Nephron progenitor cell (in vitro differentiated cells): ENCODE results near the gene CTNNA3.

Experiments
- DNase-seq: peaks from one replicate; pipeline ENCODE4 v3.0.0; 2021
- H3K27ac Mint-ChIP-seq: 2 replicates; pipeline ENCODE4 v1.8.0; 2021; ENCODE audit warnings: mild to moderate bottlenecking, moderate library complexity, mixed read lengths
- H3K27me3 Mint-ChIP-seq: 2 replicates; pipeline ENCODE4 v1.8.0; 2021; ENCODE audit warnings: mild to moderate bottlenecking, low read depth, mixed read lengths; ENCODE audit not compliant: poor library complexity
- H3K36me3 Mint-ChIP-seq: 2 replicates; pipeline ENCODE4 v1.8.0; 2021; ENCODE audit warnings: low read depth, mixed read lengths
- H3K4me1 Mint-ChIP-seq: 2 replicates; pipeline ENCODE4 v1.8.0; 2021; ENCODE audit warnings: mixed read lengths
- H3K4me3 Mint-ChIP-seq: 2 replicates; pipeline ENCODE4 v1.8.0; 2021; ENCODE audit warnings: mild to moderate bottlenecking, moderate library complexity, mixed read lengths
- H3K9me3 Mint-ChIP-seq: 2 replicates; pipeline ENCODE4 v1.8.0; 2021; ENCODE audit warnings: mild to moderate bottlenecking, moderate library complexity, mixed read lengths
- TF ChIP-seq, protein P1 (sequence below): fragments of 200-600 bp; sonication (generic); IDR thresholded peaks from 2 replicates; pipeline ENCODE4 v1.5.0; 2021; ENCODE audit warnings: antibody characterized with exemption

CTNNA3 gene

DNA sequence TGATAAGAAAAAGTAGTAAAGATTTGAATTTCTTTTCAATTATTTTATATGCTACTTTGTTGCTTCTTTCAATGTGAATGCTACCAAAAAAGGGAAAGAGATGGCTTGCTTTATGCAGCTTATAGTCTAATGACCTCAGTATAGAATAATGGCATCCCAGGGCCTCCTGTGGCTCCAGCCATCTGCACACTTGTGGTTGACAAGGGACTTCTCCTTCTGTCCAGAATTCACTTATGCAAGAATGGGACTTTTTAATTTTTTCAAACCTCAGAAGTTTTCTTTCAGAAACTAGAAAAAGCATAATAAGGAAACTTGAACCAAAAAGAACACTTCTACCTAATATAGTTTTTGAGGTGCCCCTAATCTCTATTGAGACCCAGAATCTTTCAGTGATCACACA lies 310.9 kb downstream of the CTNNA3 start:
- Mint-ChIP-seq H3K27me3 (no peaks in the 10 kb centered on the region), H3K9me3 (peaks cover 8% of the 10 kb centered on the region), H3K4me3 (no peak overlapping the region), H3K27ac (no peak overlapping the region), H3K36me3 (no peaks in the 10 kb centered on the region), H3K4me1 (peaks cover 26% of the 10 kb centered on the region)
- TF ChIP-seq, protein P1, sequence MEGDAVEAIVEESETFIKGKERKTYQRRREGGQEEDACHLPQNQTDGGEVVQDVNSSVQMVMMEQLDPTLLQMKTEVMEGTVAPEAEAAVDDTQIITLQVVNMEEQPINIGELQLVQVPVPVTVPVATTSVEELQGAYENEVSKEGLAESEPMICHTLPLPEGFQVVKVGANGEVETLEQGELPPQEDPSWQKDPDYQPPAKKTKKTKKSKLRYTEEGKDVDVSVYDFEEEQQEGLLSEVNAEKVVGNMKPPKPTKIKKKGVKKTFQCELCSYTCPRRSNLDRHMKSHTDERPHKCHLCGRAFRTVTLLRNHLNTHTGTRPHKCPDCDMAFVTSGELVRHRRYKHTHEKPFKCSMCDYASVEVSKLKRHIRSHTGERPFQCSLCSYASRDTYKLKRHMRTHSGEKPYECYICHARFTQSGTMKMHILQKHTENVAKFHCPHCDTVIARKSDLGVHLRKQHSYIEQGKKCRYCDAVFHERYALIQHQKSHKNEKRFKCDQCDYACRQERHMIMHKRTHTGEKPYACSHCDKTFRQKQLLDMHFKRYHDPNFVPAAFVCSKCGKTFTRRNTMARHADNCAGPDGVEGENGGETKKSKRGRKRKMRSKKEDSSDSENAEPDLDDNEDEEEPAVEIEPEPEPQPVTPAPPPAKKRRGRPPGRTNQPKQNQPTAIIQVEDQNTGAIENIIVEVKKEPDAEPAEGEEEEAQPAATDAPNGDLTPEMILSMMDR = no peak
- no peak for DNase-seq

DNA sequence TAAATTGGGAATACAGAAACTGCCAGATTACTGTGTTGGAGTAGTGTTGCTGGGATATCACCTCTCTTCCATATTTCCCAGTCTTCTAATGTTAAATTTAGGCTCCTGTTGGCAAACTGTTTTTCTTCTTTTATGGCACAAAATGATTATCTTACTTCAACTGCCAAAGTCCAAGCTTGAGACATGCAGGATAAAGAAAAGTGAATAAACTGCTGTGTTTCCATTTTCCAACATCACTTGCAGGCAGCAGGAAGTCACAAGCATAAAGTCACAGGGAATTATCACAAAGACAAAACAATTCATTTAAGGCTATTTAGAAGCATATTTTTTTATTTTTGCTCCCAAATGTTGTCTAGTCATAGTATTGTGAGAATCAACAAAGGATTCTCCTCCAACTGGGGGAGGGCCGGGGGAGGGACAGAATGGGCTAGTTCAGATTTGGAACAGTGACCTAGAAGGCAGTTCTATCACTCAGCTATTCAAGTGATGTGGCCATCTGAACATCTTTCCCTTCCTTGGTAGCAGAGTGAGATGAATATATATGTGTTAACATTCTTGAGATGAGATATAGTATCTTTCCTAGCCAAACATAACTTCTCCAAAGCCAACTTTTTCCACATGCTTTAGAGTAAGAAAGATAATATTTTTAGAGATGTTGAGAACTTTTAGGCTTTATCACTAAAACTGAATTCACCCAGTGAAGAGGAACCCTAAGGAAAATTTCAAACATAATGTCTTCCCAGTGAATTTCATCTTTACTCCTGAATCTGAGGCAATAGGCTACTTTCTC lies 364.7 kb downstream of the CTNNA3 start:
- Mint-ChIP-seq H3K27ac (no peak overlapping the region), H3K9me3 (peaks cover 6% of the 10 kb centered on the region), H3K4me1 (no peaks in the 10 kb centered on the region), H3K36me3 (no peaks in the 10 kb centered on the region), H3K4me3 (no peak overlapping the region), H3K27me3 (no peaks in the 10 kb centered on the region)
- DNase-seq = no peak
- TF ChIP-seq, protein P1 = no peak

DNA sequence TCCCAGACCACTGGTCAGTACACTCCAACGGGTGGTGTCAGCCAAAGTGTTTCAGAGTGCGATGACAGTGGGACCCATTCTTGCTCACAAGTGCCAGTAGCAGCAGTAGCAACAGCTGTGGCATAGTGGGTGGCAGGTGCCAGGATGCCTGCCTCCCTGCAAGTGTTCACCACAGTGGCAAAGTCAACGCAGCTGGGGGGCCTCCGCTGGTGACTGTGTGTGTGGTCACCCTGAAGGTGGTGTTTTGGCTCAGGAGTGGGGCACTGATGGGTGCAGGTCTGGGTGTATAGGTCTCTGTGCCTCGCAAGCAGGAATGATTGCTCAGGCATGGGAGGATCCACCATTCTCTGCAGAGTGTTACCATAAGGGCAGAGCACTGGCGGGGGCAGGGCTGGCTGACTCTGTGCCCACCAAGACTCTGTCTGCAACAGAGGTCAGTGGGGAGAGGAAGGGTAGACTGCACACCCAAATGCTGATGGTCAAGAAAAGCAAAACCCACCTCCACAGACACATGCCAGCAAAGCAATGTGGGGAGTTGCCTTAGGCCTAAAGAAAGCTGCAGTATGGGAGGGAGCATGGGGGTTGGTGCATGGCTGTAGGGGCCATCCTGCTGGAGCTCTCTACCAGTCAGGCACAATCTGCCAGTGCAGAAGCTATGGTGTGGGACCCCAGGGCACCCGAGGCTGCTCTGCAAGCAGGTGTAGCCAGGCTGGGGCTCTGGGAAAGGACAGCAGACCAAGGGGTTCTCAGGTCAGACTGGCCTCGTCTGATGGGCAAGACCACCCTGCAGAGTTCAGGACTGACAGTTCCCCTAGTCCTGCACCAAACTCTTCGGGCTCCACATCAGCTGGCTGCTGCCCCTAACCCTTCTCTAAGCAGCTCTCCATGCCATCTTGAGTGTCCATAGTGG lies 368.1 kb downstream of the CTNNA3 start:
- peaks cover 38% of the 10 kb centered on the region for H3K9me3 Mint-ChIP-seq
- H3K36me3 Mint-ChIP-seq = no peaks in the 10 kb centered on the region
- H3K27ac Mint-ChIP-seq = no peak overlapping the region
- H3K27me3 Mint-ChIP-seq = no peaks in the 10 kb centered on the region
- TF ChIP-seq, protein P1 = no peak
- no peak overlapping the region for H3K4me3 Mint-ChIP-seq
- no peak for DNase-seq
- no peaks in the 10 kb centered on the region for H3K4me1 Mint-ChIP-seq

DNA sequence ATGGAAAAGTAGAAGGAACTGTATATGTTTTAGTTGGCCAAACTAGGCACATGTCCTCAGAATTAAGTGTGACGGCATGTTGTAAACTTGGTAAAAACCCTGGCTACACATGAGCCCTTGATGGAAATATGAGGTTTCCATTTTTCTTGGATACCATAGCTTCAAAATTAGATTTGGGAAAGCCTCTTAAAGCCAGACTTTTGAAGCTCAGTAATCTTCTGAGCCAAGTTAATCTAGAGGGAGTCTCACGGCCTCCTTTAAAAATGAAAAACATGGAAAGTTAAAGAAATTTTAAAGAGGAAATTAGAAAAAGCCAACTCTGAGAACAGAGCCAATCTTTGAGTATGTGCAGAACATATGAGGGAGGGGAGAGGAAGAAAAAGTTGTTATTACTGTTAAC lies 376.0 kb downstream of the CTNNA3 start:
- peaks cover 24% of the 10 kb centered on the region for H3K9me3 Mint-ChIP-seq
- no peaks in the 10 kb centered on the region for H3K36me3 Mint-ChIP-seq
- DNase-seq = no peak
- H3K27ac Mint-ChIP-seq = no peak overlapping the region
- H3K4me1 Mint-ChIP-seq = no peaks in the 10 kb centered on the region
- no peak overlapping the region for H3K4me3 Mint-ChIP-seq
- TF ChIP-seq, protein P1 = no peak
- H3K27me3 Mint-ChIP-seq = no peaks in the 10 kb centered on the region

DNA sequence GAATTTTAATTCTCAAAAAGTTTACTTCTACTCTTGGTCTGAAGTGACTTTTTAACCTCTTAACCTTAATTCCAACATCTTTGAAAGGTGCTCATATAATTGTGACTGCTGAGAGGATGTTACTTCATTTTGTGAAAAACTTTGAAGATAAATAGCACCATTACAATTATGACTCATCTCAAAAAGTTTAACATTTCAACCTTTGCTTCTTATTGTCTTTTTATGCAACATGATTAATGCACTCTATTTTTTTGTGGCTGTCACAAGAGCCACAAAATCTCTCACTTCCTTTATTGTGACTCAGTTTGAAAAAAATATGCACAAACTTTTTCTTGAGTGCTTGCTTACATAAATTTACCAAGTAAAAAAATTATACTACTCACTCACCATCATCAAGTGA lies 387.1 kb downstream of the CTNNA3 start:
- no peak overlapping the region for H3K27ac Mint-ChIP-seq
- peaks cover 22% of the 10 kb centered on the region for H3K36me3 Mint-ChIP-seq
- no peak for DNase-seq
- H3K4me3 Mint-ChIP-seq = no peak overlapping the region
- TF ChIP-seq, protein P1 = no peak
- H3K27me3 Mint-ChIP-seq = peaks cover 2% of the 10 kb centered on the region
- peaks cover 5% of the 10 kb centered on the region for H3K4me1 Mint-ChIP-seq
- peaks cover 33% of the 10 kb centered on the region for H3K9me3 Mint-ChIP-seq
